Jurkat, Clone E6-1 (cell line): ENCODE data around the gene MCCD1.

Source experiments
- DNase-seq: peaks from one replicate; pipeline ENCODE4 v3.0.0-alpha.2; 2011; ENCODE audit warnings: low read depth, low spot score
- H3K4me3 ChIP-seq: 2 replicates; pipeline ENCODE4 v1.5.1; 2011; ENCODE audit warnings: mild to moderate bottlenecking, low read length, control low read depth, moderate library complexity

Gene MCCD1

DNA sequence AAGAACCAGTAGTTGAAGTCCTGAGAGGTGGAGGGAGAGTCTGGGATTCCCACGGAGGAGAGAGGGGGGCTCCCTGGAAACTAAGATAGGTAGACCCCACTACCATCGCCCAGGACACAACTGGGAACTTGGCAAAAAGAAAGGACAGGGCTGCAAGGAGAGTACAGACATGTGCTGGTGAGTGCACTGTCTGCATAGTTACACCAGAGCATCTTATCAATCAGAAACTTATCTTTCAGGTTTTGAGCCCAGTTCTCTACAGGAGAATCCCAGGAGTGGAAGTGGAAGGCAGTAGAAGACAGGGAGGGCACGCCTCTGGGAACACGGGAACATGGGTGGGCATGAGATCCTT lies 30.8 kb downstream of the MCCD1 start:
- H3K4me3 ChIP-seq, result peak overlapping the region; percentile 44
- no peak for DNase-seq

DNA sequence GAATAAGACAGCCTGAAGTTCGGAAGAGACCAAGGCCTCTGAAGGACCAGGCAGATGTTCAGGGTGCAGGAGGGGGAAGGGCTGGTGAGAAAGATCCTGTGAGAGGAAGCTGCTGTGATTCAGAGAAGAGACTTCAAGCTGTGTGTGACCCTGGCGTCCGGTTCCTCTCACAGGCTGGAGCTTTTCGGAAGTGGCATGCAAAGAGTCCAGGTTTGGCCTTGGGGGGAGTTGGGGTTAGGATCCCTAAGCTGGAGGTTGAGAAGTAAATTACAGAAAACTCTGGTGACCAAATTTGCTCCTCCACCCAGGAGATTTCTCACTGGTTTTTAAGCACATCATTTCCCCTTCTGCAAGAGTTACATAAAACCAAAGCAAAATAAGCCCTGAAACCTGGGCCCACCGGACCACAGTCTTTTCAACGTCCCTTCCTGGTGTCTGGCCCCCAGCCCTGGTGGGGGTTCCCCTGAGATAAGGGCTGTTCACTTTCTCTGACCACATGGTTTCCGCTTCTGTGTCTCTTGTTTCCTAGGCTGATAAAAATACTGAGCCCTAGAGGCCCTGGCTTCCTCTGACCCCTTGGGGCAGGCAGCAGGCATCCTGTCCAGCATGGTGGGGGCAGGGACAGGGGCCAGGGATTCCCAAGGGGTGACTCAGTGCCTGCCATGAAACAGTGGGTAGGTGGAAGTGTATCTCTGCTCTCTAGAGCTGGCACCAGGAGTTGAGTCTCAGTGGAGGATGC lies 31.4 kb downstream of the MCCD1 start:
- peak; percentile 80 for DNase-seq
- H3K4me3 ChIP-seq, result peak overlapping the region; percentile 44

DNA sequence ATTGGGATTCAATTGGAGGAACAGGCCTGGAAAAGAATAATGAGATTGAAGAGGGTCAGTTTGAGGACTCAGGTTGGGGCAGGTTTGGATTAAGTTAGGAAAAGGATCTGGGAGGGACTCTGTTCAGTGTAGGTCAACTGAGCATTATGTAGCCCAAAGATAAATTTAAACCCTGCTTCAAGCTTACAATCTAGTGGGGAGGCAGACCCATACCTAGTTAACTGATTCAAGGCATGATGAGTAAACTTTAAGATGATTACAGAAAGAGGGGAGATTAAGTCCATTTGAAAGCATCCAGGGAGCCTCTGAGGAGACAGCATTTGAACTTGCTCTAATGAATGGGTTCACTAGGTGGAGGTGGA lies 31.9 kb downstream of the MCCD1 start:
- H3K4me3 ChIP-seq, result no peak overlapping the region
- no peak for DNase-seq

- no peak overlapping the region for H3K4me3 ChIP-seq
- DNase-seq, result no peak
Observed at GRCh38 chr6:31567531-31568370, 39.0 kb downstream of the MCCD1 start.

DNA sequence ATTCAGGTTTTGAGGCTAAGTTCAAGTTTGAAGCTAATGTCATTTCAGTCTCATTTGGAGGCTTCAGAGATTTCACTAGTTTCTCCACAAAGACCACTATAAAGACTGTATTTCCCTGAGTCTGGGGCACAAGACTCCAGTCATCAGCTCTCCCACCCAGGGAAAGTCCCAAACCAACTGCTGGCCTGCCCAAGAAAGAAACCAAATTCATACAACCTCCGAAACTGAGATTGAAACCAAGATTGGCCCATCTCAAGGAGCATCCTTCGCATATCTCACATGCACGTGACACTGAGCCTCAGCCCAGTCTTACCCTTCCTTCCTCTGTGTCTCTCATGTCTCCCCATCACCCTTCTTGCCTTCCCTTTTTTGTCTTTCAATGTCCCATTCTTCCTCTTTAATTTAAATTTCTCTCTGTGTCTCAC lies 39.8 kb downstream of the MCCD1 start:
- no peak overlapping the region for H3K4me3 ChIP-seq
- peak; percentile 46 for DNase-seq

DNA sequence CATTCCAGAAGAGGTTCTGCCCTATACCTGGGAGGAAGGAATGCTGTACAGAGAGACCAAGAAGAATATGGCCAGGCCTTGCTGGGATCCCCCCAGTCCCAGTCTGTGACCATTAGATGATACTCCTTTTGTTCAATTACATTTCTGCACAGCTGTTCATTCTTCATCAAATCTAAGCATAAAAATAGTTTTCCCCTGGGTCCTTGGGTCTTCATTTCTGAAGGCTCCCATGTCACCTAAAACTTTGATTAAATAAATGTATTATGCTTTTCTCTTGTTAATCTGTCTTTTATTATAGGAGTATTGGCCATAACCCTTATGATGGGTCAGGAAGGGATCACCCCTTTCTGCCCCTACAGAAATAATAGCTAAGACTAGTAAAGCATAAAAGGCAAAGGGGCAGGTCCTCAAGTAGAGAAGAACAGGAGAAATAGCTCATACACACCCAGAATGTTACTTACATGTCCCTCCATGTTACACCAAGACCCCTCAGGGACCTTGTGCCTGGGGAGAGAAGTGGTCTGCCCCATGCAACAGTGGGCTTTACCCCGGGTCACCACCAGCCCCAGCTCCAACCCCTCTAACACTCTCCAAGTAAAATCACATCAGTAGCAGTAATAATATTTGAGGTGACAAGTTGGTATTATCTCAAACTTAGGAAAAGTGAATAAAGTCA lies 41.2 kb downstream of the MCCD1 start:
- DNase-seq, result no peak
- no peak overlapping the region for H3K4me3 ChIP-seq

- H3K4me3 ChIP-seq, result peak within 1 kb of the TSS; percentile 53
Observed at GRCh38 chr6:31572041-31572911, 43.5 kb downstream of the MCCD1 start, which contains the start of gene LTA. Gene LTA (plus strand): TSS chr6:31572289. CDS start chr6:31572743, 454 bp downstream.

DNA sequence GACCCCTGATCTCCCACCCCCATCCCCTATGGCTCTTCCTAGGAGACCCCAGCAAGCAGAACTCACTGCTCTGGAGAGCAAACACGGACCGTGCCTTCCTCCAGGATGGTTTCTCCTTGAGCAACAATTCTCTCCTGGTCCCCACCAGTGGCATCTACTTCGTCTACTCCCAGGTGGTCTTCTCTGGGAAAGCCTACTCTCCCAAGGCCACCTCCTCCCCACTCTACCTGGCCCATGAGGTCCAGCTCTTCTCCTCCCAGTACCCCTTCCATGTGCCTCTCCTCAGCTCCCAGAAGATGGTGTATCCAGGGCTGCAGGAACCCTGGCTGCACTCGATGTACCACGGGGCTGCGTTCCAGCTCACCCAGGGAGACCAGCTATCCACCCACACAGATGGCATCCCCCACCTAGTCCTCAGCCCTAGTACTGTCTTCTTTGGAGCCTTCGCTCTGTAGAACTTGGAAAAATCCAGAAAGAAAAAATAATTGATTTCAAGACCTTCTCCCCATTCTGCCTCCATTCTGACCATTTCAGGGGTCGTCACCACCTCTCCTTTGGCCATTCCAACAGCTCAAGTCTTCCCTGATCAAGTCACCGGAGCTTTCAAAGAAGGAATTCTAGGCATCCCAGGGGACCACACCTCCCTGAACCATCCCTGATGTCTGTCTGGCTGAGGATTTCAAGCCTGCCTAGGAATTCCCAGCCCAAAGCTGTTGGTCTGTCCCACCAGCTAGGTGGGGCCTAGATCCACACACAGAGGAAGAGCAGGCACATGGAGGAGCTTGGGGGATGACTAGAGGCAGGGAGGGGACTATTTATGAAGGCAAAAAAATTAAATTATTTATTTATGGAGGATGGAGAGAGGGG lies 44.7 kb downstream of the MCCD1 start:
- DNase-seq, result no peak
- H3K4me3 ChIP-seq, result no peak overlapping the region

More at GRCh38 chr6:31572041-31572911, 43.5 kb downstream of the MCCD1 start, which contains the start of gene LTA:
- DNase-seq, result no peak

- no peak overlapping the region for H3K4me3 ChIP-seq
- no peak for DNase-seq
Observed at GRCh38 chr6:31574106-31575061, 45.6 kb downstream of the MCCD1 start.

GRCh38 chr6:31575335-31575901 lies 46.7 kb downstream of the MCCD1 start, which contains the start of gene TNF:
Gene TNF (plus strand): TSS chr6:31575565. CDS start chr6:31575742, 177 bp downstream.
- DNase-seq, result no peak
- no peak within 1 kb of the TSS for H3K4me3 ChIP-seq

GRCh38 chr6:31575952-31576685 lies 47.4 kb downstream of the MCCD1 start:
- no peak overlapping the region for H3K4me3 ChIP-seq
- no peak for DNase-seq

DNA sequence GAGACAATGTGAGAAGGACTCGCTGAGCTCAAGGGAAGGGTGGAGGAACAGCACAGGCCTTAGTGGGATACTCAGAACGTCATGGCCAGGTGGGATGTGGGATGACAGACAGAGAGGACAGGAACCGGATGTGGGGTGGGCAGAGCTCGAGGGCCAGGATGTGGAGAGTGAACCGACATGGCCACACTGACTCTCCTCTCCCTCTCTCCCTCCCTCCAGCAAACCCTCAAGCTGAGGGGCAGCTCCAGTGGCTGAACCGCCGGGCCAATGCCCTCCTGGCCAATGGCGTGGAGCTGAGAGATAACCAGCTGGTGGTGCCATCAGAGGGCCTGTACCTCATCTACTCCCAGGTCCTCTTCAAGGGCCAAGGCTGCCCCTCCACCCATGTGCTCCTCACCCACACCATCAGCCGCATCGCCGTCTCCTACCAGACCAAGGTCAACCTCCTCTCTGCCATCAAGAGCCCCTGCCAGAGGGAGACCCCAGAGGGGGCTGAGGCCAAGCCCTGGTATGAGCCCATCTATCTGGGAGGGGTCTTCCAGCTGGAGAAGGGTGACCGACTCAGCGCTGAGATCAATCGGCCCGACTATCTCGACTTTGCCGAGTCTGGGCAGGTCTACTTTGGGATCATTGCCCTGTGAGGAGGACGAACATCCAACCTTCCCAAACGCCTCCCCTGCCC lies 48.3 kb downstream of the MCCD1 start:
- DNase-seq, result peak; percentile 62
- no peak overlapping the region for H3K4me3 ChIP-seq

- no peak overlapping the region for H3K4me3 ChIP-seq
- no peak for DNase-seq
Observed at GRCh38 chr6:31577579-31577966, 48.8 kb downstream of the MCCD1 start.

DNA sequence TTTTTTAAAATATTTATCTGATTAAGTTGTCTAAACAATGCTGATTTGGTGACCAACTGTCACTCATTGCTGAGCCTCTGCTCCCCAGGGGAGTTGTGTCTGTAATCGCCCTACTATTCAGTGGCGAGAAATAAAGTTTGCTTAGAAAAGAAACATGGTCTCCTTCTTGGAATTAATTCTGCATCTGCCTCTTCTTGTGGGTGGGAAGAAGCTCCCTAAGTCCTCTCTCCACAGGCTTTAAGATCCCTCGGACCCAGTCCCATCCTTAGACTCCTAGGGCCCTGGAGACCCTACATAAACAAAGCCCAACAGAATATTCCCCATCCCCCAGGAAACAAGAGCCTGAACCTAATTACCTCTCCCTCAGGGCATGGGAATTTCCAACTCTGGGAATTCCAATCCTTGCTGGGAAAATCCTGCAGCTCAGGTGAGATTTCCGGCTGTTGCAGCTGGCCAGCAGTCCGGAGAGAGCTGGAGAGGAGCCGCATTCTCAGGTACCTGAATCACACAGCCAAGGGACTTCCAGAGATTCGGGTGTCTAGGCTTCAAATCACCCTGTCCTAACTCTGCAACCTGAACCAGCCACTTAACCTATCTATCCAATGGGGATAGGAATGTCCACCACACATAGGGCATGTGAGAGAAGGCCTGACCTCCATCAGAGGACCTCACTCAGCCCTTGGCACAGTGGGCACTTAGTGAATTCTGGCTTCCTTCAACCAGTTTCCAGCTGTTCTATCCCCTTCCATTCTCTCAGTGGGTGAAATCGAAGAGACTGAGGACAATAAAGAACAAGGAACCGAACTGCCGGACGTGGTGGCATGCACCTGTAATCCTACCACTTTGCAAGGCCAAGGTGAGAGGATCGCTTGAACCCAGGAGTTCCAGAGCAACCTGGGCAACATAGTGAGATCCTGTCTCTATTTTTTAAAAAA lies 49.7 kb downstream of the MCCD1 start:
- no peak for DNase-seq
- H3K4me3 ChIP-seq, result no peak overlapping the region
